Pancreas (tissue), 10 donors: ENCODE measurements around the gene INO80D. TPM values are rescaled to one million over a fixed set of nuclear protein-coding genes. Genes with fewer than 3 reads are reported as not detected.
"Not testable (repeated sequence)": the region's sequence is repeated elsewhere in the genome, so short reads cannot be mapped to it uniquely, and the experiment has no call there.

ENCODE experiments used
- ATAC-seq, 4 donors: fragments of 200-7000 bp; cut with Tn5 transposase; one replicate each; pipeline versions ENCODE4 v1.8.0 to v1.9.1; 2020; ENCODE audit warnings: mild to moderate bottlenecking in 4 of 4, moderate library complexity in 4 of 4
- DNase-seq, 6 donors: peaks; one replicate each; pipeline ENCODE4 v3.0.0-alpha.2; 2020
- FAIRE-seq: peaks from 2 replicates; lab custom pipeline; 2012; peaks lifted over from hg19 to GRCh38; lab: Jason Lieb, UNC
- H3K27ac ChIP-seq, 4 donors: fragments of 200-600 bp; sonication (generic); 1 replicate in 3 of 4; 2 replicates in 1 of 4; pipeline versions ENCODE4 v1.5.0 to v1.8.0; 2020
- H3K27me3 ChIP-seq, 4 donors: fragments of 200-600 bp; one replicate each; pipeline ENCODE4 v1.8.0; 2021
- H3K36me3 ChIP-seq, 3 donors: fragments of 200-600 bp; sonication (generic) in 1 of 3; one replicate each; pipeline versions ENCODE4 v1.5.0 to v1.8.0; 2020 to 2021
- H3K4me1 ChIP-seq, 3 donors: fragments of 200-600 bp; one replicate each; pipeline ENCODE4 v1.8.0; 2021
- H3K4me3 ChIP-seq, 4 donors: fragments of 200-600 bp; sonication (generic) in 2 of 4; one replicate each; pipeline versions ENCODE4 v1.5.0 to v1.8.0; 2020 to 2021
- H3K9me3 ChIP-seq, 4 donors: fragments of 200-600 bp; one replicate each; pipeline ENCODE4 v1.8.0; 2021
- WGBS, 2 donors: extraction: QIAGEN DNeasy Blood & Tissue Kit; methylation state at CpG; one replicate each; pipeline ENCODE4 v1.1.7; 2013; 5-methylcytosine and 5-hydroxymethylcytosine counted together
- intact Hi-C, 3 donors: fragments of 100-400 bp; cut with DNase I; formaldehyde crosslinking; loops; one replicate each; pipeline versions ENCODE4 v1.11.1 to v1.14.2; 2022
- polyA plus RNA-seq, 2 donors: library from polyadenylated mRNA; stranded (reverse); fragments of 200-250 nt; gene quantifications; one replicate each; pipeline ENCODE4 v1.2.3, GENCODE V29; 2013
- total RNA-seq, 6 donors: library from RNA; stranded (reverse); fragmentation: NEBNext Ultra II Directional in 4 of 6; extraction: Animal tissue kit (Norgen Biotek cat#: 25700) in 4 of 6; gene quantifications; one replicate each; pipeline versions ENCODE4 v1.2.1 to v1.2.4, GENCODE V29; 2021 to 2023
- TF ChIP-seq, protein P1 (sequence below), 4 donors: fragments of 200-600 bp; sonication (generic) in 3 of 4; IDR thresholded peaks; one replicate each; pipeline versions ENCODE4 v1.5.0 to v1.8.0; 2021; ENCODE audit warnings: antibody characterized with exemption in 4 of 4
- donor health status: healthy with polysubstance abuse.
- donor health status: DM: no; HTN: no; CAD: no; lungs with moderate emphysema.
- donor health status: DM: no; HTN: no; CAD: no.
- donor health status: control.
- donor health status: control.
- donor health status: Bipolar disorder and iron deficiency.
- donor health status: DM: yes; HTN: yes; CAD: no.
- donor health status: DM: no; HTN: no; CAD: no.
- donor health status: DM: no; HTN: no; CAD: no.
- donor health status: DM: yes; HTN: yes; CAD: no.

INO80D gene
- total and polyA plus RNA-seq, 8 donors = 2.7 to 15.0 (median 9.9) TPM

GRCh38 chr2:206105038-206105437 lies 19.1 kb upstream of the INO80D start:
- 90 to 95% methylated on average over 4 of the region's 4 CpGs for WGBS, 2 donors
- TF ChIP-seq, protein P1, sequence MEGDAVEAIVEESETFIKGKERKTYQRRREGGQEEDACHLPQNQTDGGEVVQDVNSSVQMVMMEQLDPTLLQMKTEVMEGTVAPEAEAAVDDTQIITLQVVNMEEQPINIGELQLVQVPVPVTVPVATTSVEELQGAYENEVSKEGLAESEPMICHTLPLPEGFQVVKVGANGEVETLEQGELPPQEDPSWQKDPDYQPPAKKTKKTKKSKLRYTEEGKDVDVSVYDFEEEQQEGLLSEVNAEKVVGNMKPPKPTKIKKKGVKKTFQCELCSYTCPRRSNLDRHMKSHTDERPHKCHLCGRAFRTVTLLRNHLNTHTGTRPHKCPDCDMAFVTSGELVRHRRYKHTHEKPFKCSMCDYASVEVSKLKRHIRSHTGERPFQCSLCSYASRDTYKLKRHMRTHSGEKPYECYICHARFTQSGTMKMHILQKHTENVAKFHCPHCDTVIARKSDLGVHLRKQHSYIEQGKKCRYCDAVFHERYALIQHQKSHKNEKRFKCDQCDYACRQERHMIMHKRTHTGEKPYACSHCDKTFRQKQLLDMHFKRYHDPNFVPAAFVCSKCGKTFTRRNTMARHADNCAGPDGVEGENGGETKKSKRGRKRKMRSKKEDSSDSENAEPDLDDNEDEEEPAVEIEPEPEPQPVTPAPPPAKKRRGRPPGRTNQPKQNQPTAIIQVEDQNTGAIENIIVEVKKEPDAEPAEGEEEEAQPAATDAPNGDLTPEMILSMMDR (IDR thresholded peaks at IDR 0.05) = no peak
- DNase-seq = no peak
- Histone ChIP-seq H3K9me3 (no peaks in the 10 kb centered on the region), H3K4me1 (no peaks in the 10 kb centered on the region), H3K4me3 (no peak overlapping the region), H3K27ac (no peak overlapping the region), H3K36me3 (no peaks in the 10 kb centered on the region), H3K27me3 (no peaks in the 10 kb centered on the region)
- ATAC-seq = no peak
- intact Hi-C loops = no loop called here
- no peak for FAIRE-seq

GRCh38 chr2:206098872-206099271 lies 12.9 kb upstream of the INO80D start:
- intact Hi-C loops, H3K4me1 ChIP-seq, ATAC-seq, FAIRE-seq, H3K27me3 ChIP-seq, H3K9me3 ChIP-seq, H3K27ac ChIP-seq, H3K4me3 ChIP-seq, DNase-seq, H3K36me3 ChIP-seq: not testable (repeated sequence)
- 93 to 95% methylated on average over 19 of the region's 19 CpGs for WGBS, 2 donors

- H3K4me1 ChIP-seq = no peaks in the 10 kb centered on the region
- H3K4me3 ChIP-seq = no peak overlapping the region
- H3K27ac ChIP-seq = no peak overlapping the region
- WGBS, 2 donors = 96 to 98% methylated on average over 8 to 9 of the region's 9 CpGs
- H3K36me3 ChIP-seq = no peaks in the 10 kb centered on the region
- DNase-seq = no peak
- FAIRE-seq = no peak
- TF ChIP-seq, protein P1 (IDR thresholded peaks at IDR 0.05) = no peak
- no peaks in the 10 kb centered on the region for H3K9me3 ChIP-seq
- H3K27me3 ChIP-seq = no peaks in the 10 kb centered on the region
- intact Hi-C loops = no loop called here
- ATAC-seq = no peak
Measured at GRCh38 chr2:206098471-206098870, 12.5 kb upstream of the INO80D start.

DNA sequence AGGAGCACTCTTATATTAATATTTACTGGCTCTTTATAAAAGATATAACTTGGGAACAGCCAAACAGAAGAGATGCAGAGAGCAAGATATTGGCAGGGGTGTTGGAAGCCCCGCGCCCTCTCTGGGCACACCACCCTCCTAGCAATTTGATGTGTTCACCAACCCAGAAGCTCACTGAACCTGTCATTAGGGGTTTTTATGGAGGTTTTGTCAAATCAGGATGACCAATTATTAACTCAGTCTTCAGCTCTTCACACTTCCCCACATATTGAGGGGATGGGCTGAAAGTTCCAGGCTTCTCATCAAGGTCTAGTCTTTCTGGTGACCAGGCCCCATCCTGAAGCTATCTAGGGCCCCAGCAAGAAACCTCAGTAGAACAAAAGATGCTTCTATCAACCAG lies 10.9 kb upstream of the INO80D start:
- H3K9me3 ChIP-seq = no peaks in the 10 kb centered on the region
- no peaks in the 10 kb centered on the region for H3K27me3 ChIP-seq
- ATAC-seq = no peak
- TF ChIP-seq, protein P1 (IDR thresholded peaks at IDR 0.05) = no peak
- H3K36me3 ChIP-seq = no peaks in the 10 kb centered on the region
- no peaks in the 10 kb centered on the region for H3K4me1 ChIP-seq
- no peak for FAIRE-seq
- no peak overlapping the region for H3K27ac ChIP-seq
- H3K4me3 ChIP-seq = no peak overlapping the region
- no peak for DNase-seq
- intact Hi-C loops = no loop called here
- WGBS, 2 donors = 97 to 100% methylated on average over 2 of the region's 2 CpGs

GRCh38 chr2:206095536-206096332 lies 9.8 kb upstream of the INO80D start:
- TF ChIP-seq, protein P1 (IDR thresholded peaks at IDR 0.05) = no peak
- Histone ChIP-seq H3K9me3 (no peaks in the 10 kb centered on the region), H3K4me3 (no peak overlapping the region), H3K27me3 (no peaks in the 10 kb centered on the region), H3K36me3 (no peaks in the 10 kb centered on the region), H3K4me1 (no peaks in the 10 kb centered on the region), H3K27ac (no peak overlapping the region)
- no peak for ATAC-seq
- intact Hi-C loops = no loop called here
- 74 to 77% methylated on average over 3 of the region's 3 CpGs for WGBS, 2 donors
- DNase-seq = no peak
- FAIRE-seq = no peak
